ENCODE results near the gene OR52I1. TPM values are rescaled to one million over a fixed set of nuclear protein-coding genes. Genes with fewer than 3 reads are reported as not detected.
A peak's percentile ranks its signal among the peaks of the same experiment; 100 is the strongest.

The OR52I1 gene
- total RNA-seq: not detected in 2 replicates

- no peak for DNase-seq (ENCODE audit: low read depth in 2 of 2)
Measured at GRCh38 chr11:4593739-4594138, at the start of gene OR52I1. TSS of gene OR52I1 (plus strand) at chr11:4594039. CDS start at chr11:4594039, 0 bp downstream.

- DNase-seq (ENCODE audit: low read depth in 2 of 2): no peak
Measured at GRCh38 chr11:4544891-4545290, 48.9 kb upstream of the OR52I1 start, which contains the start of gene OR52M1. TSS of gene OR52M1 (plus strand) at chr11:4545191. CDS start at chr11:4545191, 0 bp downstream.

- DNase-seq (ENCODE audit: low read depth in 2 of 2): no peak
Measured at GRCh38 chr11:4546878-4547277, 47.0 kb upstream of the OR52I1 start.

- no peak for DNase-seq (ENCODE audit: low read depth in 2 of 2)
Measured at GRCh38 chr11:4547416-4547815, 46.4 kb upstream of the OR52I1 start.

DNA sequence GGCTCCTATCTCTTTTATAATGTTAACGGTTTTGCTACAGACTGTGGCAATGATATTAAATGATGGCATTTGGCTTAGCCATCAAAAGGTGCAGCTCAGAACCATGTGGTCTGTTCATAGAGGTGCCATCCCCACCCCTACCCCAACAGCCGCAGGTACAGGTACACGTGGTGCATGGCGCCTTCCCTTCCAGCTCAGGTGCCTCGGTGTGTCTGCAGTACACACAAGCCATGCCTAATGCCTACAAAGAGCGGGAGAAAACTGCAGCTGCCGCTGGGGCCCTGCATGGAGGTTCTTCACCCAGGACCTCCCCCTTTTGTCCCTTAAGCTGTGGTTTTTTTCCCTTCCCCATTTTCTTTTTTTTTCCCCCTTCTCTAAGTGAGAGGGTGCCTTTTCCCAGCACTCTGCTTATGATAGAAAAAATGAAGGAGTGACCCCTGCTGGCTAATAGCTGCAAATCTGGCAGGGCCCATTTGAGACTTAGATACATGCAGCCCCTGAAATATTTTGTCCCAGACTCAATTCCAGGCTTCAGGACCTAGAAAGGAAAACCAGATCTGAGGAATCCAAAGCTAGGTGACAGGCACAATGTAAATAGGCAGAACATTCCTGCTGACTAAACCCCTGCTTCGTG lies 42.4 kb upstream of the OR52I1 start:
- peak; percentile 38 to 46 for DNase-seq (ENCODE audit: low read depth in 2 of 2)

- no peak for DNase-seq (ENCODE audit: low read depth in 2 of 2)
Measured at GRCh38 chr11:4559527-4560440, 34.1 kb upstream of the OR52I1 start.

GRCh38 chr11:4560467-4560866 lies 33.4 kb upstream of the OR52I1 start:
- DNase-seq (ENCODE audit: low read depth in 2 of 2): no peak

GRCh38 chr11:4565371-4565770 lies 28.5 kb upstream of the OR52I1 start:
- no peak for DNase-seq (ENCODE audit: low read depth in 2 of 2)

- no peak for DNase-seq (ENCODE audit: low read depth in 2 of 2)
Measured at GRCh38 chr11:4569075-4569474, 24.8 kb upstream of the OR52I1 start.

GRCh38 chr11:4576880-4577279 lies 17.0 kb upstream of the OR52I1 start:
- no peak for DNase-seq (ENCODE audit: low read depth in 2 of 2)

GRCh38 chr11:4577761-4578160 lies 16.1 kb upstream of the OR52I1 start:
- no peak for DNase-seq (ENCODE audit: low read depth in 2 of 2)

DNA sequence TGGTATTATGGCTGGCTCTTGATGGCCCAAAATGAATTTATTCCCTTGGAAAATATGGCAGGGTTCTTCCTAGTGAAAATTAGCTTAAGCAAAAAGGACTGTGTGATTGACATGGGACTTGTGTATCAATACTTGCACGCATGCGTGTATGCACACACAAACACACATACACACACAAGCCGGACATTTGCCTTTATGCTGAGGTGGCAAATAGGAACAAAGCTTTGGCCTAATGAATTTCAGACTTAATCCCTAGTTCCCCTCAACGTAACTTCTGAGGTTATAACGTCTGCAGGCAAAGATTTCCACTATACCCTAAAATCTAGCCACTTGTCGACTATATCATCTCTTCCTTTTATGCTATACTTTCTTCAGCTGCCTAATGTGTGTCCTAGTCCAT lies 15.2 kb upstream of the OR52I1 start:
- no peak for DNase-seq (ENCODE audit: low read depth in 2 of 2)

GRCh38 chr11:4580124-4580523 lies 13.7 kb upstream of the OR52I1 start:
- no peak for DNase-seq (ENCODE audit: low read depth in 2 of 2)

- no peak for DNase-seq (ENCODE audit: low read depth in 2 of 2)
Measured at GRCh38 chr11:4581443-4581842, 12.4 kb upstream of the OR52I1 start, which contains the start of gene OR52I2. TSS of gene OR52I2 (plus strand) at chr11:4581743.

GRCh38 chr11:4589017-4589416 lies 4.8 kb upstream of the OR52I1 start:
- no peak for DNase-seq (ENCODE audit: low read depth in 2 of 2)

DNA sequence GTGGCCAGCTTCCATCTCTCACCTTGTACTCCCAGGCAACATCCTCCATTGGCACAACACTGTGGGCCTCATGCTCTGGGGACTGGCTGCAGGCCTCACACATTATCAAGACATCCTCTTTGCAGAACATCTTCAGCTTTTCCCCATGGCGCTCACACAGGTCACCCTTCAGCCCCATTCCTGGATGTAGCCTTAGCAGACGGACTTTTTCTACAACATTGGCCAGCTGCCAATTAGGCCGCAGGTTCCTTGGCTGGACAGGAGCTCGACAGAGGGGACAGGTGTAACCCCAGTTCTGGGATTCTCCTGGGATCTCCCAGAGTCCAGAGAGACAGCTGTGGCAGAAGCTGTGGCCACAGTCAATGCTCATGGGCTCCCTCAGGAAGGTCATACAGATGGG lies 11.2 kb downstream of the OR52I1 start:
- DNase-seq (ENCODE audit: low read depth in 2 of 2): no peak

GRCh38 chr11:4606231-4607015 lies 12.6 kb downstream of the OR52I1 start:
- DNase-seq (ENCODE audit: low read depth in 2 of 2): peak; percentile 4 to 22

DNA sequence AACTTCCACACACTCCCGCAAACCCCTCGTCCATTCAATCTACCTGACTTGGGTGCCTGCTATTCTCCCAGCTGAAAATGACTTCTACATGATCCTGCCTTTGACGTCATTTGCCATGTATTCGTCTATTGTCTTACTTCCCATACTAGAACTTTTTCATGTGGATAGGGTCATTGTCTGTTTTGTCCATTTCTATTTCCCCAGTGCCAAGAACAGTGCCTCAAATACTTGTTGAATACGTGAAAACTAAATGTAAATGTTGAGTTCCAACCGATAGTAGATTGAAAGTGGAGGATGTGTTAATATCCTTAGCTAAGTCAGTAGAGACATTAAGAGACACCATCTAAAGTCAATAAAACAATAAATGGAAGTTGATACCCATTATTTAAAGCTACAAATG lies 13.3 kb downstream of the OR52I1 start:
- DNase-seq (ENCODE audit: low read depth in 2 of 2): peak; percentile 23 to 46

- DNase-seq (ENCODE audit: low read depth in 2 of 2): peak; percentile 93 to 95
Measured at GRCh38 chr11:4607781-4608666, 14.2 kb downstream of the OR52I1 start, which contains the start of gene TRIM68. TSS of gene TRIM68 (minus strand) at chr11:4608231. CDS start at chr11:4605504, 2,727 bp downstream.

GRCh38 chr11:4610258-4610935 lies 16.6 kb downstream of the OR52I1 start:
- peak in 1 of 2 donors; percentile 25 for DNase-seq (ENCODE audit: low read depth in 2 of 2)

Measured in lung microvascular endothelial cell (primary cell).